Fibroblast of lung (primary cell): ENCODE results near the gene PDZD2. TPM values are rescaled to one million over a fixed set of nuclear protein-coding genes. Genes with fewer than 3 reads are reported as not detected.
"Not testable (repeated sequence)": the region's sequence is repeated elsewhere in the genome, so short reads cannot be mapped to it uniquely, and the experiment has no call there.

Experiments
- DNase-seq, 2 donors: peaks; one replicate each; pipeline versions ENCODE4 v3.0.0 to v3.0.0-alpha.2; 2010; ENCODE audit warnings: low read depth in 2 of 2
- H2AFZ ChIP-seq: 2 replicates; pipeline ENCODE4 v1.5.1; 2012; ENCODE audit warnings: low read length, control low read depth, inconsistent platforms
- H3K27ac ChIP-seq: 2 replicates; pipeline ENCODE4 v1.5.1; 2011; ENCODE audit warnings: low read length, control low read depth; ENCODE audit not compliant: insufficient read depth
- H3K27me3 ChIP-seq: 2 replicates; pipeline ENCODE4 v1.5.1; 2011; ENCODE audit warnings: mild to moderate bottlenecking, low read length; ENCODE audit not compliant: control insufficient read depth, insufficient read depth
- H3K36me3 ChIP-seq: 2 replicates; pipeline ENCODE4 v1.5.1; 2011; ENCODE audit warnings: low read length; ENCODE audit not compliant: control insufficient read depth, insufficient read depth
- H3K4me1 ChIP-seq: 2 replicates; pipeline ENCODE4 v1.5.1; 2011; ENCODE audit warnings: low read length; ENCODE audit not compliant: control insufficient read depth, insufficient read depth; ENCODE audit errors: extremely low read depth
- H3K4me2 ChIP-seq: 2 replicates; pipeline ENCODE4 v1.5.1; 2011; ENCODE audit warnings: low read length, control low read depth; ENCODE audit not compliant: insufficient read depth; ENCODE audit errors: extremely low read depth
- H3K4me3 ChIP-seq, 4 experiments: fragments of 200-600 bp in 1 of 4; sonication (generic) in 1 of 4; replicated peaks in 1 of 4; 2 replicates each; pipeline ENCODE4 v1.5.1; 2011 to 2016; ENCODE audit warnings: low read length in 4 of 4, low read depth in 3 of 4, mild to moderate bottlenecking in 3 of 4, control low read depth in 2 of 4, inconsistent platforms in 1 of 4, mixed read lengths in 1 of 4; ENCODE audit not compliant: insufficient read depth in 1 of 4; ENCODE audit errors: control extremely low read depth in 1 of 4
- H3K79me2 ChIP-seq: 2 replicates; pipeline ENCODE4 v1.5.1; 2012; ENCODE audit warnings: mild to moderate bottlenecking, low read length, inconsistent platforms; ENCODE audit not compliant: control insufficient read depth, insufficient read depth
- H3K9ac ChIP-seq: 2 replicates; pipeline ENCODE4 v1.5.1; 2011; ENCODE audit warnings: mild to moderate bottlenecking, low read length, control low read depth; ENCODE audit not compliant: insufficient read depth
- H3K9me3 ChIP-seq: 2 replicates; pipeline ENCODE4 v1.5.1; 2012; ENCODE audit warnings: low read depth, low read length; ENCODE audit not compliant: control insufficient read depth, insufficient read depth
- H4K20me1 ChIP-seq: 2 replicates; pipeline ENCODE4 v1.5.1; 2011; ENCODE audit warnings: low read length; ENCODE audit not compliant: control insufficient read depth, insufficient read depth; ENCODE audit errors: extremely low read depth
- CTCF ChIP-seq, 2 donors: IDR thresholded peaks in 1 of 2; conservative IDR thresholded peaks in 1 of 2; 1 replicate in 1 of 2; 2 replicates in 1 of 2; pipeline ENCODE4 v1.5.1; 2011 to 2012; ENCODE audit warnings: low read length in 2 of 2, control low read depth in 1 of 2, inconsistent platforms in 1 of 2, low read depth in 1 of 2, mild to moderate bottlenecking in 1 of 2
- EZH2 ChIP-seq: IDR thresholded peaks from 2 replicates; pipeline ENCODE4 v1.5.1; 2012; ENCODE audit warnings: low read length, control low read depth, mild to moderate bottlenecking; ENCODE audit errors: missing control alignments
- polyA plus RNA-seq, 2 donors: library from polyadenylated mRNA; depleted of rRNA in 1 of 2; stranded (reverse) in 1 of 2; unstranded in 1 of 2; fragments of >200 nt; gene quantifications; 2 replicates each; pipeline ENCODE4 v1.2.1, GENCODE V29; 2011 to 2012; ENCODE audit warnings: missing spikeins in 1 of 2
- total RNA-seq: library from RNA; depleted of rRNA; stranded (reverse); fragments of >200 nt; gene quantifications from 2 replicates; pipeline ENCODE4 v1.2.1, GENCODE V29; 2014

PDZD2 gene
- total and polyA plus RNA-seq, 2 donors (not counting 1 experiment from before 2014, with no cell fraction given), result 0.33 to 0.40 TPM

- H3K4me2 ChIP-seq, result no peak overlapping the region
- H3K4me1 ChIP-seq, result no peaks in the 10 kb centered on the region
- H3K9ac ChIP-seq, result no peak overlapping the region
- H2AFZ ChIP-seq, result no peak overlapping the region
- DNase-seq, result no peak
- no peak overlapping the region for H3K27ac ChIP-seq
- no peaks in the 10 kb centered on the region for H3K9me3 ChIP-seq
- TF ChIP-seq CTCF (conservative IDR thresholded peaks at IDR 0.05 in 1 of 2, IDR thresholded peaks at IDR 0.05 in 1 of 2; ENCODE audit: low read depth in 1 of 2, low read length in 2 of 2), result no peak
- no peak for TF ChIP-seq EZH2
- no peak overlapping the region for H3K4me3 ChIP-seq
- H3K79me2 ChIP-seq, result no peaks in the 10 kb centered on the region
- H3K36me3 ChIP-seq, result no peaks in the 10 kb centered on the region
- H3K27me3 ChIP-seq, result no peaks in the 10 kb centered on the region
- H4K20me1 ChIP-seq, result no peaks in the 10 kb centered on the region
These were observed 122.9 kb downstream of the PDZD2 start for GRCh38 chr5:31761877-31762276.

GRCh38 chr5:31763424-31763823 is 124.5 kb downstream of the PDZD2 start:
- TF ChIP-seq CTCF (conservative IDR thresholded peaks at IDR 0.05 in 1 of 2, IDR thresholded peaks at IDR 0.05 in 1 of 2; ENCODE audit: low read depth in 1 of 2, low read length in 2 of 2) (no peak), EZH2 (no peak)
- H3K27ac ChIP-seq, result no peak overlapping the region
- DNase-seq, result no peak

DNA sequence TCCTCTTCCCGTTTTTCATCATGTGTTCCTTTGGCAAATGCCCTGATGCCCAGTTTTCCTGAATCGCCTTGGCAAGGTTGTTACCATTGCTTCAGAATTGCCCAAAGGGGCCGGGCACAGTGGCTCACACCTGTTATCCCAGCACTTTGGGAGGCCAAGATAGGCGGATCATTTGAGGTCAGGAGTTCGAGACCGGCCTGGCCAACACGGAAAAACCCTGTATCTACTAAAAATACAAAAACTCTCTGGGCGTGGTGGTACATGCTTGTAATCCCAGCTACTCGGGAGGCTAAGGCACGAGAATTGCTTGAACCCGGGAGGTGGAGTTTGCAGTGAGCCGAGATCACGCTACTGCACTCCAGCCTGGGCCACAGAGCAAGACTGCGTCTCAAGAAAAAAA is 125.8 kb downstream of the PDZD2 start:
- not testable (repeated sequence) for H4K20me1 ChIP-seq, H3K4me1 ChIP-seq, H2AFZ ChIP-seq, DNase-seq, H3K9me3 ChIP-seq, H3K27ac ChIP-seq, H3K27me3 ChIP-seq, H3K4me2 ChIP-seq, H3K9ac ChIP-seq, H3K79me2 ChIP-seq, H3K36me3 ChIP-seq, H3K4me3 ChIP-seq

More at GRCh38 chr5:31763424-31763823, 124.5 kb downstream of the PDZD2 start:
- Histone ChIP-seq H3K36me3 (no peaks in the 10 kb centered on the region), H3K4me2 (no peak overlapping the region), H3K4me3 (no peak overlapping the region), H3K9ac (no peak overlapping the region), H3K9me3 (no peaks in the 10 kb centered on the region), H2AFZ (no peak overlapping the region), H3K79me2 (no peaks in the 10 kb centered on the region), H4K20me1 (no peaks in the 10 kb centered on the region), H3K4me1 (no peaks in the 10 kb centered on the region), H3K27me3 (no peaks in the 10 kb centered on the region)
